HepG2 (cell line): ENCODE measurements around the gene CRYAB. TPM values are rescaled to one million over a fixed set of nuclear protein-coding genes. Genes with fewer than 3 reads are reported as not detected.

Source experiments
- ATF1 ChIP-seq: IDR thresholded peaks from 2 replicates; pipeline ENCODE4 v1.6.1; 2016; ENCODE audit warnings: mild to moderate bottlenecking, control low read depth
- CHD4 ChIP-seq: fragments of 200-600 bp; sonication (generic); IDR thresholded peaks from 2 replicates; pipeline ENCODE4 v1.7.0; 2017; ENCODE audit warnings: mild to moderate bottlenecking, low read length, borderline replicate concordance
- HDAC1 ChIP-seq: sonication (generic); formaldehyde crosslinking; IDR thresholded peaks from 2 replicates; pipeline ENCODE4 v1.5.1; 2020; ENCODE audit warnings: mild to moderate bottlenecking, missing genetic modification reagents
- KDM4B ChIP-seq: sonication (generic); formaldehyde crosslinking; IDR thresholded peaks from 2 replicates; pipeline ENCODE4 v1.4.0; 2020; ENCODE audit warnings: missing genetic modification reagents
- REL ChIP-seq: sonication (generic); formaldehyde crosslinking; conservative IDR thresholded peaks from 2 replicates; pipeline ENCODE4 v1.8.0; 2022; ENCODE audit warnings: mild to moderate bottlenecking, missing genetic modification reagents, moderate library complexity
- ZNF609 ChIP-seq: sonication (generic); formaldehyde crosslinking; IDR thresholded peaks from 2 replicates; pipeline ENCODE4 v1.4.0; 2020; ENCODE audit warnings: mild to moderate bottlenecking, missing genetic modification reagents, borderline replicate concordance
- ZNF75D ChIP-seq: sonication (generic); formaldehyde crosslinking; IDR thresholded peaks from 2 replicates; pipeline ENCODE4 v1.8.1; 2023; ENCODE audit warnings: missing genetic modification reagents, mild to moderate bottlenecking, borderline replicate concordance
- polyA plus RNA-seq, 8 experiments: library from polyadenylated mRNA; depleted of rRNA in 3 of 8; stranded (reverse) in 7 of 8; unstranded in 1 of 8; fragments of >200 nt; fragmentation: Illumina TruSeq in 4 of 8; extraction: Trizol in 4 of 8; gene quantifications; 2 replicates each; pipeline versions ENCODE4 v1.2.1 to v1.2.3, GENCODE V29; 2011 to 2016; ENCODE audit warnings: low read depth in 4 of 8, missing spikeins in 1 of 8, mixed read lengths in 1 of 8; ENCODE audit not compliant: insufficient read depth in 1 of 8
- total RNA-seq, 5 experiments: library from RNA; depleted of rRNA; stranded (reverse); fragments of >200 nt; fragmentation: Illumina TruSeq; extraction: Trizol; gene quantifications; 2 replicates each; pipeline ENCODE4 v1.2.3, GENCODE V29; 2016; ENCODE audit warnings: low read depth in 1 of 5
- TF ChIP-seq, protein P1 (sequence below): sonication (generic); formaldehyde crosslinking; IDR thresholded peaks from 2 replicates; pipeline ENCODE4 v1.4.0; 2020; ENCODE audit warnings: missing genetic modification reagents
- TF ChIP-seq, protein P2 (sequence below): sonication (generic); formaldehyde crosslinking; IDR thresholded peaks from 2 replicates; pipeline ENCODE4 v1.4.0; 2020; ENCODE audit warnings: missing genetic modification reagents
- TF ChIP-seq, protein P3 (sequence below): sonication (generic); formaldehyde crosslinking; IDR thresholded peaks from 2 replicates; pipeline ENCODE4 v1.4.0; 2020; ENCODE audit warnings: missing genetic modification reagents, borderline replicate concordance

Gene CRYAB
- total and polyA plus RNA-seq, 2 of the 13 experiments (the other 11 are each of a cell fraction or from before 2014, with no cell fraction given): 0.55 to 1.1 TPM

- TF ChIP-seq, protein P1, sequence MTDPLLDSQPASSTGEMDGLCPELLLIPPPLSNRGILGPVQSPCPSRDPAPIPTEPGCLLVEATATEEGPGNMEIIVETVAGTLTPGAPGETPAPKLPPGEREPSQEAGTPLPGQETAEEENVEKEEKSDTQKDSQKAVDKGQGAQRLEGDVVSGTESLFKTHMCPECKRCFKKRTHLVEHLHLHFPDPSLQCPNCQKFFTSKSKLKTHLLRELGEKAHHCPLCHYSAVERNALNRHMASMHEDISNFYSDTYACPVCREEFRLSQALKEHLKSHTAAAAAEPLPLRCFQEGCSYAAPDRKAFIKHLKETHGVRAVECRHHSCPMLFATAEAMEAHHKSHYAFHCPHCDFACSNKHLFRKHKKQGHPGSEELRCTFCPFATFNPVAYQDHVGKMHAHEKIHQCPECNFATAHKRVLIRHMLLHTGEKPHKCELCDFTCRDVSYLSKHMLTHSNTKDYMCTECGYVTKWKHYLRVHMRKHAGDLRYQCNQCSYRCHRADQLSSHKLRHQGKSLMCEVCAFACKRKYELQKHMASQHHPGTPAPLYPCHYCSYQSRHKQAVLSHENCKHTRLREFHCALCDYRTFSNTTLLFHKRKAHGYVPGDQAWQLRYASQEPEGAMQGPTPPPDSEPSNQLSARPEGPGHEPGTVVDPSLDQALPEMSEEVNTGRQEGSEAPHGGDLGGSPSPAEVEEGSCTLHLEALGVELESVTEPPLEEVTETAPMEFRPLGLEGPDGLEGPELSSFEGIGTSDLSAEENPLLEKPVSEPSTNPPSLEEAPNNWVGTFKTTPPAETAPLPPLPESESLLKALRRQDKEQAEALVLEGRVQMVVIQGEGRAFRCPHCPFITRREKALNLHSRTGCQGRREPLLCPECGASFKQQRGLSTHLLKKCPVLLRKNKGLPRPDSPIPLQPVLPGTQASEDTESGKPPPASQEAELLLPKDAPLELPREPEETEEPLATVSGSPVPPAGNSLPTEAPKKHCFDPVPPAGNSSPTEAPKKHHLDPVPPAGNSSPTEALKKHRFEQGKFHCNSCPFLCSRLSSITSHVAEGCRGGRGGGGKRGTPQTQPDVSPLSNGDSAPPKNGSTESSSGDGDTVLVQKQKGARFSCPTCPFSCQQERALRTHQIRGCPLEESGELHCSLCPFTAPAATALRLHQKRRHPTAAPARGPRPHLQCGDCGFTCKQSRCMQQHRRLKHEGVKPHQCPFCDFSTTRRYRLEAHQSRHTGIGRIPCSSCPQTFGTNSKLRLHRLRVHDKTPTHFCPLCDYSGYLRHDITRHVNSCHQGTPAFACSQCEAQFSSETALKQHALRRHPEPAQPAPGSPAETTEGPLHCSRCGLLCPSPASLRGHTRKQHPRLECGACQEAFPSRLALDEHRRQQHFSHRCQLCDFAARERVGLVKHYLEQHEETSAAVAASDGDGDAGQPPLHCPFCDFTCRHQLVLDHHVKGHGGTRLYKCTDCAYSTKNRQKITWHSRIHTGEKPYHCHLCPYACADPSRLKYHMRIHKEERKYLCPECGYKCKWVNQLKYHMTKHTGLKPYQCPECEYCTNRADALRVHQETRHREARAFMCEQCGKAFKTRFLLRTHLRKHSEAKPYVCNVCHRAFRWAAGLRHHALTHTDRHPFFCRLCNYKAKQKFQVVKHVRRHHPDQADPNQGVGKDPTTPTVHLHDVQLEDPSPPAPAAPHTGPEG (CRISPR knock-in tag): peak; percentile 67; the same call in 1 of the 2 replicates
- TF ChIP-seq HDAC1 (CRISPR knock-in tag): peak; percentile 96
- TF ChIP-seq, protein P2, sequence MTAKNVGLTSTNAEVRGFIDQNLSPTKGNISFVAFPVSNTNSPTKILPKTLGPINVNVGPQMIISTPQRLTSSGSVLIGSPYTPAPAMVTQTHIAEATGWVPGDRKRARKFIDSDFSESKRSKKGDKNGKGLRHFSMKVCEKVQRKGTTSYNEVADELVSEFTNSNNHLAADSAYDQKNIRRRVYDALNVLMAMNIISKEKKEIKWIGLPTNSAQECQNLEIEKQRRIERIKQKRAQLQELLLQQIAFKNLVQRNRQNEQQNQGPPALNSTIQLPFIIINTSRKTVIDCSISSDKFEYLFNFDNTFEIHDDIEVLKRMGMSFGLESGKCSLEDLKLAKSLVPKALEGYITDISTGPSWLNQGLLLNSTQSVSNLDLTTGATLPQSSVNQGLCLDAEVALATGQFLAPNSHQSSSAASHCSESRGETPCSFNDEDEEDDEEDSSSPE (CRISPR knock-in tag): peak; percentile 61
- TF ChIP-seq KDM4B (CRISPR knock-in tag): 0 out of 2 replicates have a peak, but pooled peaks have one; percentile 59
- peak; percentile 99 for TF ChIP-seq ATF1 (CRISPR knock-in tag)
- TF ChIP-seq CHD4: no peak
- no peak for TF ChIP-seq REL
- peak; percentile 61; the same call in 1 of the 2 replicates for TF ChIP-seq ZNF609 (CRISPR knock-in tag)
- no peak for TF ChIP-seq ZNF75D (CRISPR knock-in tag)
- TF ChIP-seq, protein P3, sequence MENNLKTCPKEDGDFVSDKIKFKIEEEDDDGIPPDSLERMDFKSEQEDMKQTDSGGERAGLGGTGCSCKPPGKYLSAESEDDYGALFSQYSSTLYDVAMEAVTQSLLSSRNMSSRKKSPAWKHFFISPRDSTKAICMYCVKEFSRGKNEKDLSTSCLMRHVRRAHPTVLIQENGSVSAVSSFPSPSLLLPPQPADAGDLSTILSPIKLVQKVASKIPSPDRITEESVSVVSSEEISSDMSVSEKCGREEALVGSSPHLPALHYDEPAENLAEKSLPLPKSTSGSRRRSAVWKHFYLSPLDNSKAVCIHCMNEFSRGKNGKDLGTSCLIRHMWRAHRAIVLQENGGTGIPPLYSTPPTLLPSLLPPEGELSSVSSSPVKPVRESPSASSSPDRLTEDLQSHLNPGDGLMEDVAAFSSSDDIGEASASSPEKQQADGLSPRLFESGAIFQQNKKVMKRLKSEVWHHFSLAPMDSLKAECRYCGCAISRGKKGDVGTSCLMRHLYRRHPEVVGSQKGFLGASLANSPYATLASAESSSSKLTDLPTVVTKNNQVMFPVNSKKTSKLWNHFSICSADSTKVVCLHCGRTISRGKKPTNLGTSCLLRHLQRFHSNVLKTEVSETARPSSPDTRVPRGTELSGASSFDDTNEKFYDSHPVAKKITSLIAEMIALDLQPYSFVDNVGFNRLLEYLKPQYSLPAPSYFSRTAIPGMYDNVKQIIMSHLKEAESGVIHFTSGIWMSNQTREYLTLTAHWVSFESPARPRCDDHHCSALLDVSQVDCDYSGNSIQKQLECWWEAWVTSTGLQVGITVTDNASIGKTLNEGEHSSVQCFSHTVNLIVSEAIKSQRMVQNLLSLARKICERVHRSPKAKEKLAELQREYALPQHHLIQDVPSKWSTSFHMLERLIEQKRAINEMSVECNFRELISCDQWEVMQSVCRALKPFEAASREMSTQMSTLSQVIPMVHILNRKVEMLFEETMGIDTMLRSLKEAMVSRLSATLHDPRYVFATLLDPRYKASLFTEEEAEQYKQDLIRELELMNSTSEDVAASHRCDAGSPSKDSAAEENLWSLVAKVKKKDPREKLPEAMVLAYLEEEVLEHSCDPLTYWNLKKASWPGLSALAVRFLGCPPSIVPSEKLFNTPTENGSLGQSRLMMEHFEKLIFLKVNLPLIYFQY (CRISPR knock-in tag): no peak
These were observed 32.5 kb downstream of the CRYAB start, which contains the start of the genes CFAP68 and FDXACB1 (continued) for GRCh38 chr11:111878849-111879636.
